ENCODE measurements around the gene HS3ST6. TPM values are rescaled to one million over a fixed set of nuclear protein-coding genes. Genes with fewer than 3 reads are reported as not detected.

Gene HS3ST6
- total RNA-seq: not detected

GRCh38 chr16:1918351-1919326 lies at the start of gene HS3ST6:
TSS of gene HS3ST6 (minus strand) at chr16:1918415. CDS start at chr16:1918323, 92 bp downstream.

GRCh38 chr16:1966460-1966859 lies 48.2 kb upstream of the HS3ST6 start, which contains the start of gene RNF151:
TSS of gene RNF151 (plus strand) at chr16:1966856. CDS start at chr16:1966882, 26 bp downstream.

GRCh38 chr16:1964506-1965395 lies 46.5 kb upstream of the HS3ST6 start, which contains the start of gene RPS2:
TSS of gene RPS2 (minus strand) at chr16:1964826. CDS start at chr16:1964625, 201 bp downstream.

GRCh38 chr16:1959269-1960039 lies 41.2 kb upstream of the HS3ST6 start, which contains the start of gene NDUFB10:
TSS of gene NDUFB10 (plus strand) at chr16:1959538. CDS start at chr16:1959625, 87 bp downstream.

GRCh38 chr16:1942810-1943726 lies 24.9 kb upstream of the HS3ST6 start, which contains the start of gene MSRB1:
TSS of gene MSRB1 (minus strand) at chr16:1943199. CDS start at chr16:1943156, 43 bp downstream.

GRCh38 chr16:1871974-1872635 lies 46.1 kb downstream of the HS3ST6 start, which contains the start of gene MEIOB:
TSS of gene MEIOB (minus strand) at chr16:1872164. CDS start at chr16:1868175, 3,989 bp downstream.

Small RNAs within 50 kb of the gene (small RNA-seq; reads per million reads assigned to genes)
- gene SNORA10 (0 reads per million in 2 donors), gene SNORA64 (0 reads per million in 2 donors)

Other genes with a start within 250 kb of the HS3ST6 start
- 100 to 1,000 TPM in 1 of 2 donors, 10 to 100 TPM in 1; 60.6 to 129 TPM for gene JPT2, start 240.1 kb downstream of the HS3ST6 start, total RNA-seq
- 10 to 100 TPM; 18.3 to 30.3 TPM for gene MAPK8IP3, start 212.2 kb downstream of the HS3ST6 start, total RNA-seq
- gene NME3, start 146.9 kb downstream of the HS3ST6 start, total RNA-seq: 10 to 100 TPM; 27.9 to 36.0 TPM
- 10 to 100 TPM; 15.3 to 17.2 TPM for gene EME2, start 145.6 kb downstream of the HS3ST6 start, total RNA-seq
- 100 to 1,000 TPM in 1 of 2 donors, 10 to 100 TPM in 1; 87.8 to 153 TPM for gene MRPS34, start 145.3 kb downstream of the HS3ST6 start, total RNA-seq
- 10 to 100 TPM; 19.3 to 23.1 TPM for gene SPSB3, start 135.8 kb downstream of the HS3ST6 start, total RNA-seq
- gene NUBP2, start 135.5 kb downstream of the HS3ST6 start, total RNA-seq: 10 to 100 TPM; 59.5 to 80.3 TPM
- under 1 TPM in 1 of 2 donors, not detected in 1; 0.33 TPM for gene IGFALS, start 124.7 kb downstream of the HS3ST6 start, total RNA-seq
- gene HAGH, start 91.6 kb downstream of the HS3ST6 start, total RNA-seq: 10 to 100 TPM; 46.6 to 61.9 TPM
- 100 to 1,000 TPM; 114 to 119 TPM for gene FAHD1, start 91.2 kb downstream of the HS3ST6 start, total RNA-seq
- 1 to 10 TPM in 1 of 2 donors, under 1 TPM in 1; under 0.01 to 1.3 TPM for gene MEIOB, start 46.3 kb downstream of the HS3ST6 start, total RNA-seq
- gene MSRB1, start 24.8 kb upstream of the HS3ST6 start, total RNA-seq: 10 to 100 TPM; 11.4 to 16.0 TPM
- gene RPL3L, start 36.3 kb upstream of the HS3ST6 start, total RNA-seq: not detected
- gene NDUFB10, start 41.1 kb upstream of the HS3ST6 start, total RNA-seq: 100 to 1,000 TPM; 131 to 144 TPM
- gene RPS2, start 46.4 kb upstream of the HS3ST6 start, total RNA-seq: 1,000 to 10,000 TPM in 1 of 2 donors, 100 to 1,000 TPM in 1; 727 to 1,558 TPM
- gene RNF151, start 48.4 kb upstream of the HS3ST6 start, total RNA-seq: not detected
- gene TBL3, start 53.6 kb upstream of the HS3ST6 start, total RNA-seq: 10 to 100 TPM; 27.5 to 45.0 TPM
- under 1 TPM in 1 of 2 donors, not detected in 1; 0.34 TPM for gene NOXO1, start 63.1 kb upstream of the HS3ST6 start, total RNA-seq
- gene GFER, start 65.8 kb upstream of the HS3ST6 start, total RNA-seq: 10 to 100 TPM in 1 of 2 donors, 1 to 10 TPM in 1; 9.6 to 13.3 TPM
- gene SYNGR3, start 71.6 kb upstream of the HS3ST6 start, total RNA-seq: under 1 TPM in 1 of 2 donors, not detected in 1; 0.69 TPM
- 10 to 100 TPM; 26.6 to 29.6 TPM for gene ZNF598, start 91.4 kb upstream of the HS3ST6 start, total RNA-seq
- gene NPW, start 101.4 kb upstream of the HS3ST6 start, total RNA-seq: under 1 TPM in 1 of 2 donors, not detected in 1; 0.33 TPM
- 1 to 10 TPM; 4.1 to 9.7 TPM for gene NHERF2, start 108.5 kb upstream of the HS3ST6 start, total RNA-seq
- 10 to 100 TPM; 20.0 to 45.3 TPM for gene NTHL1, start 129.4 kb upstream of the HS3ST6 start, total RNA-seq
- gene TSC2, start 129.6 kb upstream of the HS3ST6 start, total RNA-seq: 10 to 100 TPM; 35.6 to 41.6 TPM
- gene PKD1, start 217.5 kb upstream of the HS3ST6 start, total RNA-seq: 10 to 100 TPM; 82.6 to 94.6 TPM
- gene RAB26, start 230.2 kb upstream of the HS3ST6 start, total RNA-seq: under 1 TPM; 0.33 to 0.69 TPM
- gene TRAF7, start 237.4 kb upstream of the HS3ST6 start, total RNA-seq: 10 to 100 TPM; 44.4 to 53.9 TPM